Muscle of arm (tissue), 12 donors: Measurements from ENCODE around the gene CHPF. TPM values are rescaled to one million over a fixed set of nuclear protein-coding genes. Genes with fewer than 3 reads are reported as not detected.

ENCODE experiments used
- DNase-seq: peaks from one replicate; pipeline ENCODE4 v3.0.0-alpha.2; 2013
- polyA plus RNA-seq, 12 donors: library from polyadenylated mRNA; unstranded; fragments of 120-200 nt; gene quantifications; one replicate each; pipeline ENCODE4 v1.2.1, GENCODE V29; 2013; ENCODE audit not compliant: insufficient read length in 12 of 12

Gene CHPF
- polyA plus RNA-seq, 12 donors, result 33.4 to 111 (median 41.4) TPM; not detected in 1

DNA sequence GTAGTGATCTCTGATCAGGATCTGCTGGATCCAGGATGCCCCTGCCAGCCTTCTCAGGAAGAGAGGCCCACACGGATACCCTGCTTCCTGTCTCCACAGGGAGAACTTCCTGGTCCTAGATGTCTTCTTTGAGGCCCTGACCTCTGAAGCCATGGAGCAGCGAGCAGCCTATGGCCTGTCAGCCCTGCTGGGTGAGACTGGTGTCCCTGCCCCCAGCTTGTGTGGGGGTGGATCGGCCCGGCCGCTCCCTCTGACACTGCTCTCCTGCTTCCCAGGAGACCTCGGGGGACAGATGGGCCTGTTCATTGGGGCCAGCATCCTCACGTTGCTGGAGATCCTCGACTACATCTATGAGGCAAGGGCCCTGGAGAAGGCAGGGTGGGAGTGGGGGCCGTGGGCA lies 6.6 kb downstream of the CHPF start:
- no peak for DNase-seq

DNA sequence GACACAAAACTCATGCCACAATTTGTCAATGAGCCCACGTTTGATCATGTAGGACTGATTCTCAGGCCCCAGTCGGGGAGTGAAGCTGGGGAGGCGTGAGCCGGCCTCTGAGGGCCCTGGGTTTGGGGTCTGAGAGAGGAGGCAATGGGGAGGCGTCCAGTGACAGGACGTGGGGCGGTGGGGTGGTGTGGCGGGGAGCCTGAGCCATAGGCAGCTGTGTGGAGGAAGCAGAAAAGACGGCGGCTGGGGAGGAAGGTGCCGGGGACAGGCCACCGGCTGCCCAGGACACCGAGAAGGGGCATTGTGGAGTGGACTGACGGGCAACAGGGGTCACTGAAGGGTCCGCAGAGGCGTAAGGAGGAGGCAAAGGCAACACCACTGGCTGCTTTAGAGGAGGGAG lies 7.2 kb downstream of the CHPF start:
- DNase-seq, result no peak

DNA sequence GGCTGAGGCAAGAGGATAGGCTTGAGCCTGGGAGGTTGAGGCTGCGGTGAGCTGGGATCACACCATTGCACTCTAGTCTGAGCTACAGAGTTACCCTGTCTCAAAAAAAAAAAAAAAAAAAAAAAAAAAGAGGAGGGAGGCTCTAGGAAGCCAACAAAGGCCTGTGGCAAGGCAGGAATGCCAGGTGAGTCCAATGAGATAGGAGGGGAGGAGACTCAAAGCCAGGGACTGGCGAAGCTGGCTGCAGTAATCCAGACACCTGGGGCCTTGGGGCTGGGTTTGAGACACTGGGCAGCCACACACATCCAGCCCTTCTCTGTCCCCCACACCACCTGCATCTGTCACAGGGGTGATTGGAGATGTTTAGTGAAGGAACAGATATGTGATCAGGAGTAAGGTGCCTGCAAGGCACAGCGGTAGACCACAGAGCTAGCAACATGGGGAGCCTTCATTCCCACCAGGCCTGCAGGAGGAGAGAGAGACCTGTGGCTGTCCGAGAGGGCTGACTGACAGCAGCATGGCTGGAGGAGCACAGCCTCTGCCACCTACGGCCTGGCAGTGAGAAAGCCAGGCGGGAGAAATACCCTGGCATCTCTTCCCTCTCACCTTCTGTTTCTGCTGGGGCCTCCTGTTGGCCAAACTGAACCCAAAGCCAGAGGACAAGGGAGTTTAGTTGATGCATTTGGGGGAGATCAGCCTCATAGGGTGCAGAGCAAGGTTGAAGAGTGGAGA lies 9.5 kb downstream of the CHPF start:
- DNase-seq, result no peak

DNA sequence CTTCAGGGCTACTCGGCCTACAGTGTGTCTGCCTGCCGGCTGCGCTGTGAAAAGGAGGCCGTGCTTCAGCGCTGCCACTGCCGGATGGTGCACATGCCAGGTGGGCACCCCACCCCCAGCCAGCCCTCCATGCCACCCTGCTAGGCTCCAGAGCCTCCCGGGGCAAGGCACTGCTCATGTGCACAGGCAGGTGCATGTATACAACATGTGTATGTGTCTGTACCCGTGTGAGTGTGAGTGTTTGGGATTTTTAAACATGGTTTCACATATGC lies 11.3 kb downstream of the CHPF start:
- DNase-seq, result no peak

DNA sequence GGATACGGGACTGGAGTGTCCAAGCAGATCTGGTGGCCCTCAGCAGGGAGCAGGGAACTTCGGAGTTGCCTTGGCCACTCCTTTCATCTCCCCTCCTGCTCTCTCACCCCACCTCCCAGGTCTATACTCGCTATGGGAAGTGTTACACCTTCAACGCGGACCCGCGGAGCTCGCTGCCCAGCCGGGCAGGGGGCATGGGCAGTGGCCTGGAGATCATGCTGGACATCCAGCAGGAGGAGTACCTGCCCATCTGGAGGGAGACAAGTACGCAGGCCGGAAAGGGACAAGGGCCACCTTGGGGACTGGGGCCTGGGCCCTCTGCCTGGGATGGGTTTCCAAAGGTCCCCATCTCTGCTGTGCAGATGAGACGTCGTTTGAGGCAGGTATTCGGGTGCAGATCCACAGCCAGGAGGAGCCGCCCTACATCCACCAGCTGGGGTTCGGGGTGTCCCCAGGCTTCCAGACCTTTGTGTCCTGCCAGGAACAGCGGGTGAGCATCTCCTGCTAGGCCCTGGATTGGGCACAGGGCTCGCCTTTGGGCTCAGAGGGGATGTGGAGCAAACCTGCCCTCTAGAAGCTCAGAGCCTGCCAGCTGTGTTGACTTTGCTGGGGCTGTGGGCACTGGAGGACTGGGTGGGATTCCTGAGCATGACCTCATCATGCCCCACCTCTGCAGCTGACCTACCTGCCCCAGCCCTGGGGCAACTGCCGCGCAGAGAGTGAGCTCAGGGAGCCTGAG lies 11.8 kb downstream of the CHPF start:
- no peak for DNase-seq

GRCh38 chr2:219530048-219530963 lies 13.3 kb downstream of the CHPF start:
- peak; percentile 89 for DNase-seq

DNA sequence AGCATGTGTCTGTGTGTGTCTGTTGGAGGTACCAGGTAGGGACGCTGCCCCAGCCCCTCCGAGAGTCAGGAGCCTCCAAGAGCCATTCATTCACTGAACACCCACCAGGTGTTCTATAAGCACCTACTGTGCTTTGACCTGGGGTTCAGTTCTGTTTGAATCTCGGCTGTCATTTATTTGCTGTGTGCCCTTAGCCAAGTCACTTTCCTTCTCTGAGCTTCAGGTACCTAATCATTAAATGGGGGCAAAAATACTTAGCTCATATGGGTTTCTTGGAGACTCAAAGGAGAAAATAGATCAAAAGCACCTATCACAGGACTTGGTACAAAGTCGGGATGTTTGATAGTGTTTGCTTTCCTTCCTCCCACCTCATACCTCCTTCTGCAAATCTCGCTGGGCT lies 16.1 kb downstream of the CHPF start:
- DNase-seq, result no peak

GRCh38 chr2:219527076-219527394 lies 16.6 kb downstream of the CHPF start:
- no peak for DNase-seq

DNA sequence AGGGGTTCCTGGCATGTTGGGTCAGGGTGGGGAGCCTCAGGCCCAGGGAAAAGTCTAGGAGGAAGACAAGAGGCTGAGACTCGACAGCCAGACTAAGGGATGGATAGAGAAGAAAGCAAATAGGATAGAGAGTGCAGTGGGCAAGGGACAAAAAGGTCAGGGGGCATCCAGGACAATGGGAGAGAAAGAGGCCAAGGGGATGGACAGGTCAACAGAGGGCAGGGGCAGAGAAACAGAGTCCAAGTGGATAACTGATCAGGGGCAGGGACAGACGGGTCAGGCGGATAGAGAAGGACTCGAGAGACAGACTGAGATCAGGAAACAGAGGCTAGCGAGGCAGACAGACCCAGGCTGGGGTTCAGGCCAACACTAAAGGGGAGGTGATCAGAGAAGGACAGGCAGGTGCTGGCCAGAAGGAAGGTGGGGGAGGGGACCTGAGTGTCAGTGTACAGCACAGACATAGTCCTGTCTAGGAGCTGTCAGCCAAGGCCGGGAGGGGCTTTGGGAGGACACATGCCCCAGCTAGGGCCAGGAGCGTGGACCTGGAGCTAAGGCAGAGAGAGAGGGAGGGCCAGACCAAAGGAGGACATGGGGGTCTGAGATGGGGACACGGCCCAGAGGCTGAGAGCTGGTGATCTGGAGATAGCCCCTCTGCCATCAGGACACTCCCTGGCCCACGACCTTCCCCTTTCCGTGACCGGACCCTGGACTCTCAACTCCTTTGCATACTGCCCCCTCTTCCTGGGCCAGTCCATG lies 17.1 kb downstream of the CHPF start:
- DNase-seq, result no peak

GRCh38 chr2:219525533-219526232 lies 17.9 kb downstream of the CHPF start:
- DNase-seq, result no peak

- DNase-seq, result no peak
These were observed 18.8 kb downstream of the CHPF start for GRCh38 chr2:219524817-219525216.

DNA sequence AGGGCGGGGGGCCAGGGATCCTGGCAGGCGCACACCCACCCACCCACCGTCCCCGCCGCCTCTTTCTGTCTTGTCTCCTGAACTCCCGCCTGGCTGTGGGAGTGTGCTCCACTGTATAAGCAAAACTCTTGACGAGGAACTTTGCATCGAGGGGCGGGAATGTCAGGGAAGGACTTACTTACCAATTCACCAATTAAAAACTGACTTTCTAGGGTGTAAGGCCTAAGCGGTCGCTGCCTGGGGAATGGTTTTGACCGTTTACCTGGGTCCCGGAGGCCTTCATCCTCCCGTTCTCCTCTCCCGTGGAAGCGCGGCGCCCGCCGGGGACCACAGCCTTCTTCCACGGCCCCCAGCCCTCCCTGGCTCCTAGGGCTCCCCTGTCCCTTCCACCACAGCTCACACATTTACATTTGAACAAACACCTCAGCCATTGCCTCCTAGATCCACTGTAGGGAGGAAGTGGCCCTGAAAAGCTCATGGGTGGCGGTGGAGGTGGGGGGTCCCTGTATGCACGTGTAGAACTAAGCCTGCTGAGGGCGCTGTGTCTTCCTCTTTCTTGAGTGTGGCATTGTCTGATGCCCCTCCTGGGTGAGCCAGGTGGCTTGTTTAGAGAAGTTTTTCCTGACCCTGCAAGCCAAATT lies 20.5 kb downstream of the CHPF start:
- DNase-seq, result no peak

GRCh38 chr2:219522111-219523030 lies 21.2 kb downstream of the CHPF start:
- no peak for DNase-seq

DNA sequence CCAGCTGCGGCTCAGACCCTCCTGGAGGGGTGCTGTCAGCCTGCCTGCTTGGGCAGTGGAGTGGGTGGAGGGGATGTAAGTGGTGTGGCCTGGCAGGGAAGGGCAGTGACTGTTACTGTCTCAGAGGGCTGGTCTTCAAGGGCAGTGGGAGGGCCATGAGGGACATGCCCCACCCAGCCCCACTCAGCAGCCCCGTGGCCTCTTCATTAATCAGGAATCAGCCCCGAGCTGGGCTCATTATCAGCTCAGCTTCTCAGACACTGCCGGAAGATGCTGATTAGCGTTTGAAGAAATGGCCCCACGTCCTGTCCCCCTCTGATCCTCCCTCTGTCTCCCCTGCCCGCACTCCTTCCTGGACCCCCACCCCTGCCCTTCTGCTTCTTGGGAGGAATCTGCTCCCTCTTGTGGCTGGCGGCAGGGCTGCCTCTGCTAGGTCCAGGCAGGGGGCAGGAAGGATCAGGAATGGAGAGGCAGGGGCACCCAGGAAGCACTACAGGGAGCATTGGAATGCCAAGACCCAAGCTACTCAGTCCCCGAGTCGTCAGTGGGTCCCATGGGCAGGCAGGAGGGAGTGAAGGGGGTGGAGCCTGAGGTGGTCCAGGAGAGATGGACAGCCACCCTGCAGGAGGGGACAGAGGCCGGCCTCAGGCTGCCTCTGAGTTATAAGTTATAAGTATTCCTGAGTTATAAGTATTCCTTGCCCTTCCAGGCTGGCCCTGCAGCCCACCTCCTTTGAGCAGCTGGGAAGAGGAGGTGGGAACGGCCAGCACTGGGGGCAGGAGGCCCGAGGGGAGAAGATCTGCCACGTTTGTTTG lies 22.3 kb downstream of the CHPF start:
- DNase-seq, result no peak

- DNase-seq, result no peak
These were observed 23.5 kb downstream of the CHPF start for GRCh38 chr2:219520079-219520478.

- DNase-seq, result no peak
These were observed 24.1 kb downstream of the CHPF start for GRCh38 chr2:219519526-219519916.

- DNase-seq, result no peak
These were observed 25.4 kb downstream of the CHPF start for GRCh38 chr2:219517954-219518778.

GRCh38 chr2:219516888-219517287 lies 26.7 kb downstream of the CHPF start:
- DNase-seq, result no peak
